ENCODE data around the gene CHERP. TPM values are rescaled to one million over a fixed set of nuclear protein-coding genes. Genes with fewer than 3 reads are reported as not detected.
A peak's percentile ranks its signal among the peaks of the same experiment; 100 is the strongest.

CHERP gene, protein sequence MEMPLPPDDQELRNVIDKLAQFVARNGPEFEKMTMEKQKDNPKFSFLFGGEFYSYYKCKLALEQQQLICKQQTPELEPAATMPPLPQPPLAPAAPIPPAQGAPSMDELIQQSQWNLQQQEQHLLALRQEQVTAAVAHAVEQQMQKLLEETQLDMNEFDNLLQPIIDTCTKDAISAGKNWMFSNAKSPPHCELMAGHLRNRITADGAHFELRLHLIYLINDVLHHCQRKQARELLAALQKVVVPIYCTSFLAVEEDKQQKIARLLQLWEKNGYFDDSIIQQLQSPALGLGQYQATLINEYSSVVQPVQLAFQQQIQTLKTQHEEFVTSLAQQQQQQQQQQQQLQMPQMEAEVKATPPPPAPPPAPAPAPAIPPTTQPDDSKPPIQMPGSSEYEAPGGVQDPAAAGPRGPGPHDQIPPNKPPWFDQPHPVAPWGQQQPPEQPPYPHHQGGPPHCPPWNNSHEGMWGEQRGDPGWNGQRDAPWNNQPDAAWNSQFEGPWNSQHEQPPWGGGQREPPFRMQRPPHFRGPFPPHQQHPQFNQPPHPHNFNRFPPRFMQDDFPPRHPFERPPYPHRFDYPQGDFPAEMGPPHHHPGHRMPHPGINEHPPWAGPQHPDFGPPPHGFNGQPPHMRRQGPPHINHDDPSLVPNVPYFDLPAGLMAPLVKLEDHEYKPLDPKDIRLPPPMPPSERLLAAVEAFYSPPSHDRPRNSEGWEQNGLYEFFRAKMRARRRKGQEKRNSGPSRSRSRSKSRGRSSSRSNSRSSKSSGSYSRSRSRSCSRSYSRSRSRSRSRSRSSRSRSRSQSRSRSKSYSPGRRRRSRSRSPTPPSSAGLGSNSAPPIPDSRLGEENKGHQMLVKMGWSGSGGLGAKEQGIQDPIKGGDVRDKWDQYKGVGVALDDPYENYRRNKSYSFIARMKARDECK
- total RNA-seq (2021; fragmentation: NEBNext Ultra II Directional; extraction: Animal tissue kit (Norgen Biotek cat#: 25700)) (72.5 and 73.7 TPM in 2 replicates), polyA plus RNA-seq (2011; rRNA removed) (13.9 and 23.9 TPM in 2 replicates), polyA minus RNA-seq (2011; rRNA and poly(A)+ RNA removed) (6.0 and 8.6 TPM in 2 replicates)
- 9.3 TPM for polyA plus RNA-seq (2011; cell fraction: cytosol; rRNA removed)
- polyA plus RNA-seq (2011; cell fraction: nucleus; rRNA removed), result 52.5 TPM
- polyA plus RNA-seq (2012, experiment 1 of 2), result 38.9 to 59.6 TPM (median 54.5 TPM) in 4 replicates
- 37.2 TPM for polyA plus RNA-seq (2012, experiment 2 of 2)
- polyA plus RNA-seq (2013, experiment 1 of 2), result 47.6 TPM
- 44.8 TPM for polyA plus RNA-seq (2013, experiment 2 of 2)
- 25.3 TPM for polyA minus RNA-seq (2011; cell fraction: cytosol; rRNA and poly(A)+ RNA removed)
- 26.4 TPM for polyA minus RNA-seq (2011; cell fraction: nucleus; rRNA and poly(A)+ RNA removed)
- long read RNA-seq, experiment 1, full-length matches to known transcripts, result 9 of 65 reads
- long read RNA-seq, experiment 1, partial matches to known transcripts, result 17 of 65 reads
- long read RNA-seq, experiment 1, other reads (novel, unspliced or antisense), result 39 of 65 reads
- long read RNA-seq, experiment 2, partial matches to known transcripts, result 1 of 2 reads
- long read RNA-seq, experiment 2, other reads (novel, unspliced or antisense), result 0 of 2 reads

DNA sequence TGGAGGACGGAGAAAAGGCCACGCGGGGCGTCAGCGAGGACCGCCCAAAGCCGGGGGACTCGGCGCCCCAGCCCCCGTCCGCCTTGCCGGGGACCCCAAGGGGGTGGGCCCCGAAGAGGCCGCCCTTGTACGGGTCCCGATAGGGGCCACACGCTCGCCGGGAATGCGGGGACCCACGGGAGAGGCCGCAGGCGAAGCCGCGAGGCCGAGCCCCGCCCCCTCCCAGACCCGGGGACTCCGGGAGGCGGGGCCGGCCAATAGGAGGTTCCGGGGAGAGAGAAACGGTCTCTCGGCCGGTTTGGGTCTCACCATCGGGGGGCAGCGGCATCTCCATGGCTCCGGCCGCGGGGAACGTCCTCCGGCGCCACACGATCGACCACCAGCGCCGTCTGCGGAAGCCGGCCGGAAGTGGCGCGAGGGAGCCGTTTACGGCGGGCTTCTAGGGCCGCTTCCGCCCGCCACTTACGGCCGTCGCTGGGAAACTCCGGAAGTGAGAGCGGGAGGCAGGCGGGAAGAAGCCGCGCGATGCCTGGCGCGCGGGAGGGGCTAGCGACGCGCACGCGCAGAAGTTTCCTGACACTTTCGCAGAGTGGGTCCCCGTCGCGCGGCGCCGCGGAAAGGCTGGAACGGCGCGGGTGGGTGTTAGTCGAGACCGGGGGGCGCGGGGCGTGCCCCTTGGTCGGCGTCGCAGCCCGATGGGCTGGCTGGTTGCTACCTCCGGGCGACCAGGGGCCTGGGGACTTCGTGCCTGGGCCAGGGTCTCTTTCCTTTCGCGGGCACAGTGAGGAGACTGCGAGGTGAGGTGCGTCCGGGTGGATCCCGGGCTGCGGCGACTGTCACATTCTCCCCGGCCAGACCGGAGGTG, at the start of gene CHERP:
TSS of gene CHERP (minus strand) at position 393 of the 865 bp plus-strand sequence. CDS start at position 334, 59 bp downstream.
- peaks cover 0 to 5% (median 3%) of the 10 kb centered on the region in 4 experiments; a peak in 4 of 7 replicates for H3K4me1 ChIP-seq (replicated peaks in 1 of 4; ENCODE audit: control insufficient read depth in 3 of 4, insufficient read depth in 4 of 4, low read length in 3 of 4)
- peaks cover 6% of the 10 kb centered on the region; the same call in 1 of the 2 replicates for H3K23me2 ChIP-seq (ENCODE audit: low read depth, low read length)
- 0 out of 2 replicates have a peak within 1 kb of the TSS, but pooled peaks have one; percentile 69 for H2AK5ac ChIP-seq (ENCODE audit: low read depth, low read length)
- peak within 1 kb of the TSS; percentile 85 to 92 (median 91) for H3K9ac ChIP-seq (replicated peaks in 1 of 4; ENCODE audit: extremely low read depth in 1 of 4, low read depth in 3 of 4, low read length in 3 of 4)
- H3K18ac ChIP-seq (ENCODE audit: extremely low read depth, low read length), result peak within 1 kb of the TSS; percentile 13; the same call in 1 of the 2 replicates
- peak within 1 kb of the TSS; percentile 91 to 95 for H3K4me2 ChIP-seq (ENCODE audit: insufficient read depth in 1 of 2, low read depth in 2 of 2, low read length in 2 of 2)
- H3K9me3 ChIP-seq (ENCODE audit: insufficient read depth in 2 of 2, low read depth in 1 of 2, low read length in 1 of 2), result no peaks in the 10 kb centered on the region
- no peak within 1 kb of the TSS for H2BK12ac ChIP-seq (ENCODE audit: low read depth, low read length)
- no peak within 1 kb of the TSS for H3K23ac ChIP-seq (ENCODE audit: insufficient read length)
- H4K20me1 ChIP-seq (replicated peaks in 1 of 2; ENCODE audit: control insufficient read depth in 1 of 2, insufficient read depth in 2 of 2, low read length in 2 of 2), result peaks cover 14 to 22% of the 10 kb centered on the region in 2 experiments
- H2BK120ac ChIP-seq (replicated peaks; ENCODE audit: low read depth, low read length), result no peak within 1 kb of the TSS
- no peaks in the 10 kb centered on the region for H3K27me3 ChIP-seq (replicated peaks in 1 of 4; ENCODE audit: control insufficient read depth in 3 of 4, extremely low read depth in 1 of 4, insufficient read depth in 3 of 4, low read length in 3 of 4)
- no peak within 1 kb of the TSS for H2AFZ ChIP-seq (ENCODE audit: low read length)
- H3K36me3 ChIP-seq (ENCODE audit: control insufficient read depth in 2 of 4, insufficient read depth in 4 of 4, low read length in 3 of 4), result peaks cover 0 to 20% (median 6%) of the 10 kb centered on the region in 4 experiments; a peak in 5 of 8 replicates
- no peak within 1 kb of the TSS for H2BK20ac ChIP-seq (ENCODE audit: low read length)
- peak within 1 kb of the TSS; percentile 80 for H2BK5ac ChIP-seq (ENCODE audit: low read depth, low read length)
- H3K79me2 ChIP-seq (ENCODE audit: control insufficient read depth in 1 of 2, insufficient read depth in 2 of 2, low read length in 2 of 2), result peaks cover 35 to 59% of the 10 kb centered on the region in 2 experiments
- H3K14ac ChIP-seq (ENCODE audit: insufficient read length), result no peak within 1 kb of the TSS
- CTCF ChIA-PET (ENCODE audit: partially characterized antibody), result interaction anchor here (1.2 to 1.6 kb wide), 2 partner anchors 14 to 23 kb away, joined by 3 read pairs; no protein-coding TSS in a partner anchor
- DNase-seq (ENCODE audit: low read depth in 1 of 2, low spot score in 2 of 2), result peak; percentile 60 to 93
- H3K4me3 ChIP-seq (ENCODE audit: extremely low read depth in 1 of 4, insufficient read depth in 2 of 4, low read depth in 3 of 4, low read length in 4 of 4), result peak within 1 kb of the TSS; percentile 86 to 99 (median 99)
- peak within 1 kb of the TSS; percentile 32 for H3K4ac ChIP-seq (replicated peaks; ENCODE audit: insufficient read length, low read depth, low read length)
- H3K56ac ChIP-seq (replicated peaks; ENCODE audit: insufficient read length, low read depth, low read length), result peak within 1 kb of the TSS; percentile 86
- POLR2A ChIA-PET (ENCODE audit: partially characterized antibody), result interaction anchor here (0.8 to 1.6 kb wide), 9 partner anchors 9 to 50 kb away, joined by 3 to 7 read pairs (median 3); no protein-coding TSS in a partner anchor
- WGBS, 2 experiments (ENCODE audit: extremely low coverage in 1 of 2, insufficient coverage in 1 of 2, insufficient read length in 1 of 2, insufficient replicate concordance in 2 of 2, low coverage in 1 of 2, low lambda C conversion rate in 2 of 2, missing lambda C conversion rate in 1 of 2), result 2% methylated on average over 52 of the region's 108 CpGs; no CpG with 5 or more reads in 1 of the 2 experiments
- no peak for FAIRE-seq
- peak within 1 kb of the TSS; percentile 86 for H4K5ac ChIP-seq (ENCODE audit: insufficient read length, low read depth, low read length)
- peak within 1 kb of the TSS; percentile 97 for H4K8ac ChIP-seq (ENCODE audit: extremely low read depth, insufficient read depth, low read length)
- no peak within 1 kb of the TSS for H2BK15ac ChIP-seq (ENCODE audit: low read length)
- peak within 1 kb of the TSS; percentile 89 for H3K27ac ChIP-seq (ENCODE audit: low read depth, low read length)
- peak within 1 kb of the TSS; percentile 74 for H4K91ac ChIP-seq (replicated peaks; ENCODE audit: insufficient read length, low read length)
- peaks cover 7% of the 10 kb centered on the region; the same call in 1 of the 2 replicates for H3K79me1 ChIP-seq (ENCODE audit: low read depth, low read length)
- peak; percentile 95 for TF ChIP-seq PHF8 (conservative IDR thresholded peaks at IDR 0.05; ENCODE audit: low read depth, low read length)
- no peak for TF ChIP-seq MAFK (IDR thresholded peaks at IDR 0.05; ENCODE audit: low read depth, low read length)
- TF ChIP-seq TEAD4 (IDR thresholded peaks at IDR 0.05; ENCODE audit: low read depth, low read length), result no peak

Data from H1 (cell line).